OCI-LY7 (cell line): Measurements from ENCODE around the gene RNF152.

ENCODE experiments used
- EZH2phosphoT487 ChIP-seq: fragments of 200-600 bp; sonication (generic); IDR thresholded peaks from 2 replicates; pipeline ENCODE4 v1.6.1; 2018; ENCODE audit warnings: low read depth, borderline replicate concordance, mild to moderate bottlenecking, mixed run types, antibody characterized with exemption, low read length, moderate library complexity, mixed read lengths
- TF ChIP-seq, protein P1 (sequence below): fragments of 200-600 bp; sonication (generic); conservative IDR thresholded peaks from 2 replicates; pipeline ENCODE4 v1.5.1; 2014; ENCODE audit warnings: mild to moderate bottlenecking, antibody characterized with exemption, low read length, moderate library complexity, mixed read lengths

- TF ChIP-seq, protein P1, sequence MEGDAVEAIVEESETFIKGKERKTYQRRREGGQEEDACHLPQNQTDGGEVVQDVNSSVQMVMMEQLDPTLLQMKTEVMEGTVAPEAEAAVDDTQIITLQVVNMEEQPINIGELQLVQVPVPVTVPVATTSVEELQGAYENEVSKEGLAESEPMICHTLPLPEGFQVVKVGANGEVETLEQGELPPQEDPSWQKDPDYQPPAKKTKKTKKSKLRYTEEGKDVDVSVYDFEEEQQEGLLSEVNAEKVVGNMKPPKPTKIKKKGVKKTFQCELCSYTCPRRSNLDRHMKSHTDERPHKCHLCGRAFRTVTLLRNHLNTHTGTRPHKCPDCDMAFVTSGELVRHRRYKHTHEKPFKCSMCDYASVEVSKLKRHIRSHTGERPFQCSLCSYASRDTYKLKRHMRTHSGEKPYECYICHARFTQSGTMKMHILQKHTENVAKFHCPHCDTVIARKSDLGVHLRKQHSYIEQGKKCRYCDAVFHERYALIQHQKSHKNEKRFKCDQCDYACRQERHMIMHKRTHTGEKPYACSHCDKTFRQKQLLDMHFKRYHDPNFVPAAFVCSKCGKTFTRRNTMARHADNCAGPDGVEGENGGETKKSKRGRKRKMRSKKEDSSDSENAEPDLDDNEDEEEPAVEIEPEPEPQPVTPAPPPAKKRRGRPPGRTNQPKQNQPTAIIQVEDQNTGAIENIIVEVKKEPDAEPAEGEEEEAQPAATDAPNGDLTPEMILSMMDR, result no peak
- TF ChIP-seq EZH2phosphoT487, result no peak
These were observed 29.6 kb upstream of the RNF152 start for GRCh38 chr18:61922435-61922834.
